ENCODE data around the gene DAP3. TPM values are rescaled to one million over a fixed set of nuclear protein-coding genes. Genes with fewer than 3 reads are reported as not detected.
"Not testable (repeated sequence)": the region's sequence is repeated elsewhere in the genome, so short reads cannot be mapped to it uniquely, and the experiment has no call there.

The DAP3 gene
- total RNA-seq, 1 experiment from 2014 or later, result 52.6 TPM

DNA sequence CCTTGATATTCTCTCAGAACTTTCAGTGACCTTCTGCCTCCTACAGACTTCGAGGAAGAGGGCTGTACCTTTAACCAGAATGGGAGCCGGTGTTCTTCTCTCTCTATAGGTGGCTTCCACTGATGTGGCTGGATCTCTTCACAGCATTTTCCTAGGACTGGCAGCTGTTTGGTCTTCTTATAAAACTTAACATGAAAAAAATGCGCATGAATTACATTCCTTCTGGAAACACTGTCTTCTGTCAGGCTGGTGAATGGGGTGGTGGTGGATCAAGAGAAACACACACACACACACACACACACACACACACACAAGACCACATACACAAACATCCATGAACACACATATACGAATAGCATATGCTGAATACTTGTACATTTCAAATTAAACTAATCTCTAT, 27.7 kb upstream of the DAP3 start:
- DNase-seq (ENCODE audit: low read depth in 1 of 2, low spot score in 2 of 2); H3K27me3 ChIP-seq (replicated peaks); H3K4me3 ChIP-seq; H3K9me3 ChIP-seq (replicated peaks); H3K27ac ChIP-seq; H3K4me1 ChIP-seq (replicated peaks): not testable (repeated sequence)
- peaks cover 75% of the 10 kb centered on the region for H3K36me3 ChIP-seq

GRCh38 chr1:155669233-155670162, 19.4 kb upstream of the DAP3 start:
- Histone ChIP-seq H3K9me3 (replicated peaks) (no peaks in the 10 kb centered on the region), H3K27ac (no peak overlapping the region), H3K4me3 (no peak overlapping the region), H3K36me3 (peaks cover 91% of the 10 kb centered on the region), H3K4me1 (replicated peaks) (no peaks in the 10 kb centered on the region), H3K27me3 (replicated peaks) (no peaks in the 10 kb centered on the region)
- DNase-seq (ENCODE audit: low read depth in 1 of 2, low spot score in 2 of 2), result no peak

DNA sequence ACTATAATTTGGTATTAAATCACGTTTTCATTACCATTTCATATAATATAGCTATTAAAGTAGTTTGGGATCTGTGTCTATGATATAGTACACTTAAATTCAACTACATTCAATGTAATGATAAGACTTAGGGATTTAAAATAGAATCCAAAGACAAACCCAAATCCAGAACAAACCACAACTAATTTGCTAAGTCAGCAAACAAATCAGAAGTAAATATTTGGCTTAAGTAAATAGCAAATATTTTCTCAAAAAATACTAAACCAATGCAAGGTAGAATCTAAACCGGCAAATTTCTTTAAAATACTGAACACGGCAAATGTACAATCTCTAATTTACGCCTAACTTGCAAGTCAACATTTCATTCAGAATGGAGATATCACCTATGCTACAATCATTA, 17.1 kb upstream of the DAP3 start:
- Histone ChIP-seq H3K9me3 (replicated peaks) (no peaks in the 10 kb centered on the region), H3K4me3 (no peak overlapping the region), H3K27ac (no peak overlapping the region), H3K27me3 (replicated peaks) (no peaks in the 10 kb centered on the region), H3K4me1 (replicated peaks) (no peaks in the 10 kb centered on the region), H3K36me3 (peaks cover 93% of the 10 kb centered on the region)
- no peak for DNase-seq (ENCODE audit: low read depth in 1 of 2, low spot score in 2 of 2)

- Histone ChIP-seq H3K4me1 (replicated peaks) (no peaks in the 10 kb centered on the region), H3K4me3 (no peak overlapping the region), H3K9me3 (replicated peaks) (no peaks in the 10 kb centered on the region), H3K27me3 (replicated peaks) (no peaks in the 10 kb centered on the region), H3K36me3 (peaks cover 95% of the 10 kb centered on the region), H3K27ac (no peak overlapping the region)
- DNase-seq (ENCODE audit: low read depth in 1 of 2, low spot score in 2 of 2), result no peak
Observed at GRCh38 chr1:155673003-155673402, 15.9 kb upstream of the DAP3 start.

DNA sequence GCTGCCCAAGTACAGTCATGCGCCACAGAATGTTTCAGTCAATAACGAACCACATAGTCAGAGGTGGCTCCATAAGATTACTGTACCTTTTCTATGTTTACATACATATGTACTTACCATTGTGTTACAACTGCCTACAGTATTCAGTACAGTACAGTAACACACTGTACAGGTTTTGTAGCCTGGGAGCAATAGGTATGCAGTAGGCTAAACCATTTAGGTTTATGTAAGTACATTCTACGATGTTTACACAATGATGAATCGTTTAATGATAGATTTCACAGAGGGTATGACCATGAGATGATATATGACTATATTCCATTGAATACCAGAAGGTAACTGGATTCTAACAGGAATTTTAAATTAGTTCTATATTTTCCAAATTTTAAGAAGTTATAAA, 10.9 kb upstream of the DAP3 start:
- Histone ChIP-seq H3K27ac (no peak overlapping the region), H3K4me3 (no peak overlapping the region), H3K27me3 (replicated peaks) (no peaks in the 10 kb centered on the region), H3K36me3 (peaks cover 85% of the 10 kb centered on the region), H3K4me1 (replicated peaks) (no peaks in the 10 kb centered on the region), H3K9me3 (replicated peaks) (no peaks in the 10 kb centered on the region)
- DNase-seq (ENCODE audit: low read depth in 1 of 2, low spot score in 2 of 2), result no peak

DNA sequence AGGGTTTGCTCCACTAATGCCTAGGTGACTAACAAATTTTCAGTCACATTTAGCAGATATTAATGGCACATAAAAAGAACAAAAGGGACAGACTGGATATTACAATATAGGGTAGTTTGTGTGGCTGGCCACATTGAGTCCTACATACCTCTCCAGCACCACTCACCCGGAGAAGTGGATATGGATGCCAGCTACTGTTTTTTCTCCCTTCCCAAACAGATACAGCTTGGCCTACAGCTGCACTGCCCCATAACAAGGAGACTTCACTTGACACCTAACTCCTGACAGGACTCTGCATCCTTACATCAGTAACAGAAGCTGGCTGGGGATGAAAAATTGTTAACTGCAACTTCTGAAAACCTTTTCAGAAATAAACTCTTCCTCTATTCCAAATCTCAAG, 9.9 kb upstream of the DAP3 start:
- H3K9me3 ChIP-seq (replicated peaks), result not testable (repeated sequence)

DNA sequence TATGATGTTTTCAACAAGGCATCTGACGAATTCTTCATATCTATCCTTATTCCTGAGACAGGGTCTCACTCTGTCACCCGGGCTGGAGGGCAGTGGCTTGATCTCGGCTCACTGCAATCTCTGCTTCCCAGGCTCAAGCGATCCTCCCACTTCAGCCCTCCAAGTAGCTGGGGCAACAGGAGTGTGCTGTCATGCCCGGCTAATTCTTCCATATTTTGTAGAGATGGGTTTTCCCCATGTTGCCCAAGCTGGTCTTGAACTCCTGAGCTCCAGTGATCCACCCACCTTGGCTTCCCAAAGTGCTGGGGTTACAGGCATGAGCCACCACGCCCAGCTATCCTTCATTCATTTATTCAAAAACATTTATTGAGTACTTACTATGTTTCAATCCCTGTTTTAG, 8.4 kb upstream of the DAP3 start:
- H3K4me3 ChIP-seq, result no peak overlapping the region
- no peaks in the 10 kb centered on the region for H3K4me1 ChIP-seq (replicated peaks)
- H3K27me3 ChIP-seq (replicated peaks), result no peaks in the 10 kb centered on the region
- no peaks in the 10 kb centered on the region for H3K9me3 ChIP-seq (replicated peaks)
- peaks cover 84% of the 10 kb centered on the region for H3K36me3 ChIP-seq
- no peak for DNase-seq (ENCODE audit: low read depth in 1 of 2, low spot score in 2 of 2)
- no peak overlapping the region for H3K27ac ChIP-seq

More for the DNA sequence above, 9.9 kb upstream of the DAP3 start:
- H3K4me1 ChIP-seq (replicated peaks); DNase-seq (ENCODE audit: low read depth in 1 of 2, low spot score in 2 of 2); H3K27ac ChIP-seq; H3K4me3 ChIP-seq; H3K27me3 ChIP-seq (replicated peaks): not testable (repeated sequence)
- peaks cover 86% of the 10 kb centered on the region for H3K36me3 ChIP-seq

- Histone ChIP-seq H3K4me1 (replicated peaks) (peaks cover 4% of the 10 kb centered on the region), H3K27ac (no peak overlapping the region), H3K4me3 (no peak overlapping the region), H3K9me3 (replicated peaks) (no peaks in the 10 kb centered on the region), H3K27me3 (replicated peaks) (no peaks in the 10 kb centered on the region), H3K36me3 (peaks cover 80% of the 10 kb centered on the region)
- DNase-seq (ENCODE audit: low read depth in 1 of 2, low spot score in 2 of 2), result no peak
Observed at GRCh38 chr1:155681776-155682175, 7.1 kb upstream of the DAP3 start.

GRCh38 chr1:155687705-155688323, 1.1 kb upstream of the DAP3 start:
- not testable (repeated sequence) for H3K27me3 ChIP-seq (replicated peaks); H3K9me3 ChIP-seq (replicated peaks); DNase-seq (ENCODE audit: low read depth in 1 of 2, low spot score in 2 of 2); H3K4me1 ChIP-seq (replicated peaks)
- H3K4me3 ChIP-seq, result peak overlapping the region; percentile 87
- H3K27ac ChIP-seq, result peak overlapping the region; percentile 100
- H3K36me3 ChIP-seq, result peaks cover 36% of the 10 kb centered on the region

DNA sequence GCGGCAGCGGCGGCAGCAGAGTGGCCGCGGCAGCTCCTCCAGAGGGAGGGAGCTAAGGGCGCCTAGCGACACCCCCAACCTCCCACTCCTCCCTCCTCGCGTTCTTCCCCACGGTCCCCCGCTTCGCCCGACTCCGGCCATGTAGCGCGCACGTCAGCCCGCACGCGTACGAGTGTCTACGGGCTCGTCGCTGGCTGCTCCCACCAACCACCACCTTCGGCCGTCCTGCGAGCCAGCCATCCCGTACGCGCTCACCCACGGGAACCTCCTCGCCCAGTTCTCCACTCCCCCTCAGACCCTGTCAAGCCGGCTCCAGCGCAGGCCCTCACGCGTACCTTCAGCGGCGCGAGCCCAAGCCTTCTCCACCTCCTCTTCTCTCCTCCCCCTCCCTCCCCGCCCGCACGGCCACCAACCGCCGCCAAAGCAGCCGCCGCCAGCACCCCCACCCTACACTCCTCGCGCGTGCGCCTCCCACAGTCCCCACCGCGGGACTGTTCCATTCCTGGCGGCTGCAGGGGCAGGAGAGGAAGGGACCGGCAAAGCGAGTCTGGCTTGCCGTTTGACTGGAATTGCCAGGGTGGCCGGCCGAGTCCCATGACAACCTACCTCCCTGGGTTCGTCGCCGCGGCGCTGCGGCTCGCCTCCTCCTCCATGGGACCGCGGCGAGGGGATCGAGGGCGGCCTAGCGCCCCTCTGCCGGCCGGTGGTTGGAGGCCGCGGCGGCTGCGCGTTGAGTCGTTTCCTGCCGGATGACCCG, 389 bp upstream of the DAP3 start, which contains the start of gene YY1AP1:
TSS of gene YY1AP1 (minus strand) at position 451 of the 757 bp plus-strand sequence. CDS start 8,338 bp downstream, outside the sequence.
- peak within 1 kb of the TSS; percentile 87 for H3K4me3 ChIP-seq
- DNase-seq (ENCODE audit: low read depth in 1 of 2, low spot score in 2 of 2), result peak; percentile 92 to 97

DNA sequence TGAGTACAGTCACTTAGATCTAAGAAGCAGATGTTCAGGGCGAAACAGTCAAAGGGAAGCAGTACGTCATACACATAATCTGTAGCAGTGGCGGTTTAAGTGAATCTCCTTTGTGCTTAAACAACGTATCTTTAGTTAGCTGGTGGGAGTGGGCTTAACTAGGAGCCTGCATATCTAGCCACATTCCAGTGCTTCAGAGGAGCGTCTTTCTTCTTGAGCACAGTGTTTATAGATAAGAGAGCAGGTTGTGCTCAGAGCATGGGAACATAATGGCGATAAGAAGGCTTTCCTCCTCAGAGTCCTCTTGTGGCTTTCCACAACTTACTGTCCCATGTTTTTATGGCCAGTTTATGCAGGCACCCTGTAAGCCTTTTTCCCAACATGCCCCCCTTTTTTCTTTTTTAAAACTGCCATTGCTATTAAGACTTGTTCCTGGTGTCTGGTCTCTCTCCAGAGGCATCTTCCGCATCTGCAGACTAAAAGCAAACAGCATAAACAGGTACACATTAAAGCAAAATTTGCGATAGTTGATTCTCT, 3.2 kb downstream of the DAP3 start:
- peaks cover 21% of the 10 kb centered on the region for H3K36me3 ChIP-seq
- DNase-seq (ENCODE audit: low read depth in 1 of 2, low spot score in 2 of 2), result no peak
- no peaks in the 10 kb centered on the region; the same call in 1 of the 2 replicates for H3K9me3 ChIP-seq (replicated peaks)
- no peaks in the 10 kb centered on the region for H3K27me3 ChIP-seq (replicated peaks)
- H3K4me3 ChIP-seq, result no peak overlapping the region
- peaks cover 10% of the 10 kb centered on the region for H3K4me1 ChIP-seq (replicated peaks)
- no peak overlapping the region for H3K27ac ChIP-seq

More for the DNA sequence above, 389 bp upstream of the DAP3 start, which contains the start of gene YY1AP1:
- Histone ChIP-seq H3K9me3 (replicated peaks) (no peaks in the 10 kb centered on the region), H3K27ac (peak within 1 kb of the TSS; percentile 100), H3K27me3 (replicated peaks) (no peaks in the 10 kb centered on the region), H3K4me1 (replicated peaks) (peaks cover 4% of the 10 kb centered on the region), H3K36me3 (peaks cover 31% of the 10 kb centered on the region)

DNA sequence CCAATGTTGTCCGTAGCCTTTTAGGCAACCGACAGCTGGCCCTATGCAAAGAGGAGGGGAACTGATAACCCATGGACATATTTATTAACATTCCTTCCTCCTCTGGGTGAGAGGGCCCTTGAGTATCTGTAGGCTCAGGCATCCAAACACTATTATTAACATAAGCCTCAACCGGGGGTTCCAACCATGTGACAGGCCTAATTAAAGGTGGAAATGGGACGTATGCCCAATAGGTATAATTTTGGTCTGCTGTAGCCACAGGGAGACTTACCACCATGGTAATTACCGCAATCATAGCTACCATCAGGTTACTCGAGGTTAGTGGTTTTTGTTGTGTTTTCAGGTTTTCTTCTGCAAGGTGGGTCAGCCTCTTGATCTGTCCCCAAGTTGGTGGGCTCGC, 5.3 kb downstream of the DAP3 start:
- Histone ChIP-seq H3K4me3 (no peak overlapping the region), H3K9me3 (replicated peaks) (no peaks in the 10 kb centered on the region; the same call in 1 of the 2 replicates), H3K27ac (no peak overlapping the region), H3K36me3 (peaks cover 20% of the 10 kb centered on the region), H3K4me1 (replicated peaks) (peaks cover 10% of the 10 kb centered on the region), H3K27me3 (replicated peaks) (no peaks in the 10 kb centered on the region)
- DNase-seq (ENCODE audit: low read depth in 1 of 2, low spot score in 2 of 2), result no peak

- no peak overlapping the region for H3K27ac ChIP-seq
- DNase-seq (ENCODE audit: low read depth in 1 of 2, low spot score in 2 of 2), result no peak
- H3K36me3 ChIP-seq, result peaks cover 20% of the 10 kb centered on the region
- H3K4me3 ChIP-seq, result no peak overlapping the region
- H3K9me3 ChIP-seq (replicated peaks), result no peaks in the 10 kb centered on the region; the same call in 1 of the 2 replicates
- no peaks in the 10 kb centered on the region for H3K27me3 ChIP-seq (replicated peaks)
- peaks cover 10% of the 10 kb centered on the region for H3K4me1 ChIP-seq (replicated peaks)
Observed at GRCh38 chr1:155695072-155695471, 6.2 kb downstream of the DAP3 start.

Measured in SJSA1 (cell line).